ENCODE data around the gene NXPH4.
A peak's percentile ranks its signal among the peaks of the same experiment; 100 is the strongest.

NXPH4 gene

DNA sequence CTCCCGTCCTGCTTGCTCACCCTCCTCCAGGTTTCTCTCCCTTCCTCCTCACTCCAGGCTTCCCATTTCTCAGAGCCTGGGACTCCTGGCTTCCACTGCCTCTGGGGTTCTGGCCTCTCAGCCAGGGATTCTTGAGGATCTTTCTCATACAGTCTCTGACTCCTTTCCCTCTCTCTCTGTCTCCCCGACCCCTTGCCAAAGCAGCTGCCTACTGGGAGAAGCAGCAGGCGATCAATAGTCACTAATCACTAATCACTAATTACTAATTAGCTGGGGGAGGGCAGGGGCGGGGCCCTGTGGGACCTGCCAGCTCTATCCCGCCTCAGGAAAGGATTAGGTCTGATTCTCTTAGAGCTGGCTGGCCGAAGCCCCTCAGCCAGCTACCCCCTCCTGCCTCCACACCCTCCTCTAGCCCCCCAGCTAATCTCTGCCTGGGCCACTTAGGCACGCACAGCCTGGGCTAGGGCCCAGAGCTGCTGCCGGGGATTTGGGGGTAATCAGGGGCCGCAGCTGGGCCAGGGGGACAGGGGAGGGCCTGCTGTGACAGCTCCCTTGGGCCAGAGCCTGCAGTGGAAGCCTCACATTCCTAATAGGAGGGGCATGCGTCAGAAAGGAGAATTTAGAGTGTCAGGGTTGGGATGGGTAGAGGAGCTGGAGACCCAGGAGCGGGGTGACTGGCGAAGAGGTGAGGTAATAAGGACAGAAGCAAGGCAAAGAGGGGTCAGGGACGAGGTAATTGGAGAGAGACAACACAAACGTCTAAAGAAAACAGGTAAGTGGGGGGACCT, 2.8 kb downstream of the NXPH4 start:
- DNase-seq, result peak in 1 of 14 donors; percentile 19

DNA sequence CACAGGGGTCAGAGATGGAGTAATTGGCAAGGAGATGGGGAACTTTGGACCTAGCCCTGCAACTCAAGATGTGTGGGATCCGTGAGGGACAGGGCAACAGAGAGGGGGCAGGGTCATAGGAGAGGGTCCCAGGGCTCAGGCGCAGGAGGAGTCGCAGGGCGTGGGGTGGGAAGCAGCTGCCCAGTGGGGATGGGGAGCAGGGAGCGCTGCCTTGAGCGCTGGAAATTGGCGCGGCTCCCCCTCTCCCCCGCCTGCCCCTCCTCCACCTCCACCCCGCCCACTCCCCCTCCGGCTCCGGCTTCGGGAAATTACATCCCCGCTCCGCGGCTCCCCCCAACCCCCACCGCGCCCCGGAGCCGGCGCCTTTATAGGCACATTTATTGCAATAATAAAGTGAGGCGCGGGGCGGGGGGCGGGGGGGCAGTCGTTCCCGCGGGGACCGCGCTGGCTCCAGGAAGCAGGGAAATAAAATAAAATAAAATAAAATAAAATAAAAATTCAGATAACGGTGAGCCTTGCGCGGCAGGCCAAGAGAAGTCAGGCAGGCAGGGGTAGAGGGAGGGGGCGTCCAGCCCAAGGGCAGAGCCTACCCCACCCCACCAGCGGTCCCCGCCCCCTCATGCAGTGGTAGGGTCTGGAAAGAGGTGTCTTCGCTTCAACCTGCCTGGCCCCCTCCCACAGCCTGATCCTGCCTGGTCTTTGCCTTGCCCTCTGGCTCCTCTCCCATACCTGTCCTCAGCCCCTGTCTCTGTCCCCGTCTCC, 3.6 kb downstream of the NXPH4 start:
- no peak for DNase-seq

DNA sequence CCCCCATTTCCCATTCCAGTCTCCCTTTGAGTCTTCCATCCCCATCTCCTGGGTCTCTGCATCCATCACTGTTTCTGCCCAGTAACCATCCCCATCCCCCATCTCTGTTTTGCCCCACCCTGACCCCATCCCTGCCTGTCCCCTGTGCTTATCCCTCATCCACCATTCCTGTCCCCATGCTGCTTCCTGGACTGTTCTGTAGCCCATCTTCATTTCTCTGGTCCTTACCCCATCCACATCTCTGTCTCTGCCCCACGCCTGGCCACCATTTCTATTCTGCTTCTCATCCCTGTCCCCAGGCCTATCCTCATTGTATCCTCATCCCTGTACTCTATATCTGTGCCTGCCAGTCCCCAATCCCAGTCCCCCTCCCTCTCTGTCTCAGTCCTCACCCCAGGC, 4.2 kb downstream of the NXPH4 start:
- DNase-seq, result peak in 1 of 14 donors; percentile 23

DNA sequence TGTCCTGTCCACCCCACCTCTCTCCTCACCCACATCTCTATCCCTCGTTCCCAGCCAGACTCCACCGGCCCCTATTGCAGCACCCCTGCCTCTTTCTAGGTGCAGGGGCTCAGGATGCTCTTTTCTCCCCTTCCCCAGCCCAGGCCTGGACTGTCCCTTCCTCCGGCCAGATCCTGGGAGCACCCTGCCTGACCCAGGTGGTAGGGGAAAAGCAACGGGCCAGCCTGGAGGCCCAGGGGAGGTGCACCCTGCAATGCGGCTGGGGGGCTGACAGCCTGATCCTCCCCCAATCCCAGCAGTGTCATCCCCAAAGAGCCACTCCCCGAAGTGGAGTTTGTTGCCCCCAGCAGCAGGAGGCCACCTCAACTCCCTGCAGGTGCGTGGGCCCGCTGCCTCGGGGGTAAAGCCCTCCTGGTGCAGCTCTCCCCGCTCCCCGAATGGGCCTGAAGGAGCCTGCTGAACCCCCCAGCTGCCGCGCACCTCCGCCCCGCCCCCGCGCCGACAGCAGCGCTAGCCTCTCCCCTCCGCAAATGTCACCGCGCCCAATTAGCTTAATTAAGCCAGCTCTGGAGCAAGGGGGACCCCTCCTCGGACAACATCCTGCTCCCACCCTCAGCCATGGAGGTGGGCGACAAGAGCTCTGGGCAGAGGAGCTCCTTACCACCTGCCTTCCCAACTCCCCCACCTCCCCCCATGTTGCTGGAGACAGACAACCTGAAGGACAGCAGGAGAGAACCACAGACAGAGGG, 4.7 kb downstream of the NXPH4 start:
- peak in 1 of 14 donors; percentile 12 for DNase-seq

DNA sequence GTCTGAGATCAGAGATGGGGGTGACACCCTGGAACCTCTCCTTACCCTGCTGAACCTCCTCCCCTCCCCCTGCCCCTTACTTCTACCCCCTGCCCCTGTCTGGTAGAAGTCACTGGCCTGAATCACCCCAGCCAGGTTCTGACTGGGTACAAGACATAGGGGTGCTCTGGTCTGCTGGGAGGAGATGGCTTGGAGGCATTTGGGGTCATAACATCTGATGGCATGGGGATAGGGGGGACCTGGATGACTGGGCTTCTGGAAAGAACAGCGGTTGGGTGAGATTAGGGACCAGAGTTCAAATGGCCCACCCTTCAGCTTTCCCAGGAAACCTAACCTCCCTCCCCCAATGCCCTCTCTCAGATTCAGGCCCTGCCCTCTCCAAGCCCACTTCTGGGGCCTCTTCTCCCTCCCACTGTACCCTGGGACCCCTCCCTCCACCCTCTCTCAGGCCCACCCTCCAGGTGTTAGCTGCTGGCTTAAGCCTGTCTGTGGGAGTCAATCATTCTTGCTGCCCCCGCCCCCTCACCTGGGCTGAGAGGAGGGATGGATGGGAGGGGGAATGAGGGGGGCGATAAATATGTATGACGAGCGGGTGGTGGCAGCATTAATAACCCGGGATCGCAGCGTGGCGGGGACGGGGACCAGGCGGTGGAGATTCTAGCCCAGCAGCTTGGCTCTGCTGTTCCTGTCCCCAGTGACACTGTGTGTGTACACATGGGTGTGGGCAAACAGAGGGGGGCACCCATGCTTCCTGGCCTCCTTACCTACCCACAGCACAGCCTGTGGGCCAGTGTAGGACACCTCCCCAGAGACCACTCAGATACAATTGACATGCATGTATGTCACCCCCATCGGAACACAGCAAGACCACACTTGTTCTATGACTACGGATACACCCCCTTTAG, 5.9 kb downstream of the NXPH4 start:
- DNase-seq, result no peak

DNA sequence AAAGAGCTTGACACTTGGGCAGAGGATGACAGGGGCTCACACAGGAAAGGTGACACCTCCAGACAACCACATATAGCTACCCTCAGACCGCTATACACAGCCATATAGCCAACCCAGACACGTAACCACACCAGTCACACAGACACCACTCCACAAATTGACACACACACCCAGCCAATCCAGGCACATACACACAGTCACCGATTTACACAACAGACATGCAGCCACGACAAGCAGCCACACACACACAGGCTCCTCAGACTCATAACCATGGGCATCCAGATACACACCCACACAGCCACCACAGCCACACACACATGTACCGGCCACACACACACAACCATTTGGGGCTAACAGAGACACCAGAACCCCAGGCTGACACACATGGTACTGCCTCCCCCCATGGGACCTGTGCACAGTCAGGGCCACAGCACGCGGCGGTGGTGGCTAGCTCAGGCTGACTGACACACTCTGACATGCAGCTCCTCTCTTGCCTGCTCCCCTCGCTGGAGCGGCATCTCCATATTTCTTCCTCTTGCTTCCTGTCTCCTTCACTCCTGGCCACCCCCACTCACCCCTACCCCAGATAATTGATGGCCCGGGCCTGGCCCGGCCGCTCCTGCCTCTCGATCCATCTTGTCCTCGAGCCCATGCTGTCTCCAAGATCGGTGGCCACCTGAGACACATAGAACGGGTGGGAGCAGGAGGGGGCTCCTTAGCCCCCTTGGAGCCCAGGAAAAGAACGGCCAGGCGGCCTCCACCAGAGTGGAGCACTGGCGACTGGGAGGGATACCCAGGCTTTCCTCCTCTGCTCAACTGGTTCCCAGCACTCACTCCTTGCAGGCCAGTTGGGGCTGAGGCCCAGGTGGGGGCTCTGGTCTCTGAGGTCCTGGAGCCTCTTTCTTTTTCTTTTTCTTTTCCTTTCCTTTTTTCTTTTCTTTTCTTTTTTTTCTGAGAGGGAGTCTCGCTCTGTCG, 6.9 kb downstream of the NXPH4 start:
- no peak for DNase-seq

DNA sequence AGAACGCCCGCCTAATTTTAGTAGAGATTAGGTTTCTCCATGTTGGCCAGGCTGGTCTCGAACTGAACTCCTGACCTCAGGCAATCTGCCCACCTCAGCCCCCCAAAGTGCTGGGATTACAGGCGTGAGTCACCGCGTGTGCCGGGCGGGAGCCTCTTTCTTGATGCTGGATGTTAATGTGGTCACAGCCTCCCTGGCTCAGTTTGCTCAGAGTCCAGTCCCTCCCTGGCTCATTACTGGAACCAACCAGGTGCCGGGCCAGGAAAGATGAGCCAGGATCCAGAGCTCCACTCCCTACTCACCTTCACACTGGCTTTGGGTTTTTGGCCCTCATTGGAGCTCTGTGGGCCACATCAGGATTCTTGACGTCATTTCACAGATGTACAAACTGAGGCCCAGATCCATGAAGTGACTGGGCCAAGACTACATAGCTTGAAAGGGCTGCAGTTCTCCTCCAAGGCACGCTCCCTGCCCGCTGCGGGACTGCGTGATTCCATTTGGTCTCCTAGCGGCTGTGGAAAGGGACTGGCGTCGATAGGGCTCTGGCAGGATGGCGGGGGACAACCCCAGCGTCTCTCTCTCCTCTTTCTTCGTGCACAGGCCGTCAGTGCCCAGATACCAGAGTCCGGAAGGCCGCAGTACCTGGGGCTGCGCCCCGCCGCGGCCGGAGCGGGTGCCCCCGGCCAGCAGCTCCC, 7.8 kb downstream of the NXPH4 start:
- no peak for DNase-seq

DNA sequence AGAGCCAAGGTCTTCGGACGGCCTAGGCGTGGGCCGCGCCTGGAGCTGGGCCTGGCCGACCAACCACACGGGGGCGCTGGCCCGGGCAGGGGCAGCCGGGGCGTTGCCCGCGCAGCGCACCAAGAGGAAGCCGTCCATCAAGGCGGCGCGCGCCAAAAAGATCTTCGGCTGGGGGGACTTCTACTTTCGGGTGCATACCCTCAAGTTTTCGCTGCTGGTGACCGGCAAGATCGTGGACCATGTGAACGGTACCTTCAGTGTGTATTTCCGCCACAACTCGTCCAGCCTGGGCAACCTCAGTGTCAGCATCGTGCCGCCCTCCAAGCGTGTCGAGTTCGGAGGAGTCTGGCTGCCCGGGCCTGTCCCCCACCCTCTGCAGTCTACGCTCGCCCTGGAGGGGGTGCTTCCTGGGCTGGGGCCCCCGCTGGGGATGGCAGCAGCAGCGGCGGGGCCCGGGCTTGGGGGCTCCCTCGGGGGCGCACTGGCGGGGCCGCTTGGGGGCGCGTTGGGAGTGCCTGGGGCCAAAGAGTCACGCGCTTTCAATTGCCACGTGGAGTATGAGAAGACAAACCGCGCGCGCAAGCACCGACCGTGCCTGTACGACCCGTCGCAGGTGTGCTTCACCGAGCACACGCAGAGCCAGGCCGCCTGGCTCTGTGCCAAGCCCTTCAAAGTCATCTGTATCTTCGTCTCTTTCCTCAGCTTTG, 8.5 kb downstream of the NXPH4 start:
- peak in 1 of 14 donors; percentile 17 for DNase-seq

DNA sequence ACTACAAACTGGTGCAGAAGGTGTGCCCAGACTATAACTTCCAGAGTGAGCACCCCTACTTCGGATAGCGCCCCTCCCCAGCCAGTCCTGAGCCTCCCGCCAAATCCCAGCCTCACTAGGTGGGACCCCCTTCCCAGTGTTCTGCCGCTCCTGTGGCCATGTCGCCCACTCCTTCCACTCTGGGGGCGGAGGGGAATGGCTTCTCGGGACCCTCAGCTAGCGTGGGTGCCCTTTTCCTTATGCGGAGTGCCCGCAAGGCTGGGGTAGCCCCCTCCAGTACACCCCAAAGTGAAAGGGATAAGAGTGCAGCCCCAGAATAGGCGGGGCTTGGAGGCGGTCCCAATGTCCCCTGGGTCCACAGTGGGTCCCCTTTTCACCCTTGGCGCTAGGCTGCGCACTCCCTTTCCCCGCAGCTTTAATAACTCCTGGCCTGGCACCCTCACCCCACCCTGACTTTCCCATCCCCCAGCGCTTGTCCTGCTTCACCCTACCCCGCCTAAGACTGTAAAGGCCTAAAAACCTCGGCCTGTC, 9.2 kb downstream of the NXPH4 start:
- no peak for DNase-seq

DNA sequence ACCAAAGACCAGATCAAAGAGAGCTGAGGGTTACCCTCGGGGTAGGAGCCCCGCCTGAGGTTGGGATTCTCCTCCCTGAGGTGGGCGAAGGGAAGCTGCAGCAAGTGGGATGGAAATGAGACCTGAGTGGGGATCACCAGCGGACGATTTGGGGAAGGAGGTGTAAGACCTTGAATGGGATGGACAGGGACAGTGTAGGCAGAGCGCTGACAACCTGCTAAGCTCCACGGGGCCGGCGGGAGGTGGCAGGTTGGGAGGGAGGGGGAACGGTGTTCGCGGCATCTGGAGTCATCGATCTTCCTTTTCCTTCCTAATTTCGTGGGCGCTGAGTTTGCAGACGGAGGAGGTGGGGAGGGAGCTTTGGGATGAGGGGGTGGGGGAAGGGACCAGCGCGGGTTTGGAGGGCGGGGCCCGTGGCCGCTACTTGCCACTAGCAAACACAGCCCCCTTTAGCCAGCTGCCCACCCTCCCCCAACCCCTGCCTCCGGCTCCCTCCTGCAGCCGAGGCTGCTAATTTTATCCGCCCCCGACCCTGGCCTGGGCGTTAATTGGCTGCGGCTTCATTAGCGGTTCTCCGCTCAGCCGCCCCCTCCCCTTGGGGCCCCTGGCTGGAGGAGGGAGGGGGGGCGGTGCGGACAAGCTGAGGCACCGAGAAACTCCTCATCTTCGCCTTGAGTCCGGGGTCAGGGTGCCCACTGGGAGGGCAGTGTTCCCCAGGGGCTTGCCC, 10.2 kb downstream of the NXPH4 start:
- DNase-seq, result no peak

DNA sequence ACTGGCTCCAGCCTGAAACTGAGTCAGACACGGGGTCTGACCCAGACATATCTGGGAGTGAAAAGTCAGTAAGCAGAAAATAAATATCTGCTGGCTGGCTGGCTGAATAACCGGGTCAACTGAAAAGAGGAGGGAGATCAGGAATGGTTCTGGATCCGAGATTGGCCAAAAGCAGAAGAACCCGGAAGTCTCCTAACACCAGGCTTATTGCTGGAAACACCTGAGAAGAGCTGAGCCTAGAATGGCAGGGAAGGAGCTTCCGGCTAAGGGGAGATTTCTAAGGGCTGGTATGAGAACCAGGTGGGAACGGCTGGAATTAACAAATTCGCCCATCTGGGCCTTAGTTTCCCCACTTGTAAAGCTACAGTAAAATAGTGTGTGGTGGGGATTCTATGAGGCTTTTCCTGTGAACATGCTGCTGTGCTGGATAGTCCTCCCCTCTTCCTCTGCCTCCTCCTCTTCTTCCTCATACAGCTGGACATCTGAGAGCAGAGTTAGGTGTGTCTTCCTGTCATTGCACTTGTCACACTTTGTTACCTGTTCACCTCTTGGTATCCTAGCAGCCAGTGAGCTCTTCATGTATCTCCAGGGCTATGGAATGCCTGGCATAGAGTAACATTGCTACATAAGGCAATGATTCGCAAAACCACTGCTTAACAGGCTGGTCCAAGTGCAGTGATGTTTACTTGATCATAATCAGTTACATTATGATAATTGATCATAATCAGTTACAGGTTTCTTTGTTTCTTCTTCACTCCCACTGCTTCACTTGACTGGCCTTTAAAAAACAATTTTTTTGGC, 10.9 kb downstream of the NXPH4 start:
- DNase-seq, result no peak

DNA sequence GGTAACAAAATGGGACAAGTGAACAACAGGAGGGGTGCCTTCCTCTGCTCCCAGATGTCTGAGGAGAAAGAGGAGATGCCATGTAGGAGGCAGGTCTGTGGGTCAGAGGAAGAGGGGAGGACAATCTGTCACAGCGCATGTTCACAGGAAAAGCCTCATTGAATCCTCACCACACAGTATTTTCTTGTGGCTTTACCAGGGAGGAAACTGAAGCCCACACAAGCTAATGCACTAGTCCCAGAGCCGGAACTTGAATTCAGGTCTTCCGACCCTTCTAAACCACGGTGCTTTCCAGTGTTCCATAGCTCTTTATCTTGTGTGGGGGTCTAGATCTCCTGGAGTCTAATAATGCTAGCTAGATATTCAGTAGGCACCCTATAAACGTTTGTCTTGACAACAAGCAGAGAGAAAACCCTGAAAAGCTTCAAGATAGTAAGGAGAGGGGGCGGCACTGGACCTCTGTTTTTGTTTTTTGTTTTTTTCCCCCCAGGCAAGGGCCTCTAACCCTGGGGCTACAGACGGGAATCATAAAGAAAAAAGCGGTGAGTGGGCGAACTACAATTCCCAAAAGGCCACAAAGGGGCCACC, 12.5 kb downstream of the NXPH4 start:
- peak in 1 of 14 donors; percentile 51 for DNase-seq

DNA sequence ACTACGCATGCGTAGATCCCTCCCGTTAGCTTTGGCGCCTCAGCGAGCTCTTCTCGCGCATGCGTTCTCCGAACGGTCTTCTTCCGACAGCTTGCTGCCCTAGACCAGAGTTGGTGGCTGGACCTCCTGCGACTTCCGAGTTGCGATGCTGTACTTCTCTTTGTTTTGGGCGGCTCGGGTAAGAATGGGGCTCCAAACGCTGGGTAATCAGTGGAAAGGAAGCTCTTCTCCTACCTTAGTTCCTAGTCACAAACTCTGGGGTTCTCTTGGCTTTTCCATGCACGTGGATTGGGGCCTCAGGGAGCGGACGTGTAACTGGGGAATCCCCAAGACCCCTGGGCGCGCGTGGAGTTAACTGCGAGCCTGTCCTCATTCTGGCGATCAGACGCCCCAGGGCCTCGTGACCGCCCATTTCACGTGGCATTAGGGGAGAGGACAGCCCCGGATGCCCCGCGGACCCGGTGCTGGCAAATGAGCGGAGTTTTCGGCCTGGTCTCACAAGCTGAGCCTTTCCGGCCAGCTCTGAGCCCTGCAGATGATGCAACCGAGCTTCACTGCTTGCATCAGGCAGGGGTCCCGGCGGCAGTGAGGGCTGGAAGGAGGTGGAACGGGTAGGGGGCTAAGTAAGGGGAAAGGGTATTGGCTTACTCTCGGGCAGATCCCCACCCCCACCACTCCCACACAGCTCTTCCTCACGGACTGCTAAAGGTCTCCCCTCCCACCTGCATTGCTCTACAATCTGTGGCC, 13.2 kb downstream of the NXPH4 start, which contains the start of gene SHMT2:
Gene SHMT2, plus strand, starts transcription at position 78 of the 747 bp plus-strand sequence. Its CDS starts 68 bp downstream, at position 146.
- peak; percentile 45 to 91 (median 82) for DNase-seq

DNA sequence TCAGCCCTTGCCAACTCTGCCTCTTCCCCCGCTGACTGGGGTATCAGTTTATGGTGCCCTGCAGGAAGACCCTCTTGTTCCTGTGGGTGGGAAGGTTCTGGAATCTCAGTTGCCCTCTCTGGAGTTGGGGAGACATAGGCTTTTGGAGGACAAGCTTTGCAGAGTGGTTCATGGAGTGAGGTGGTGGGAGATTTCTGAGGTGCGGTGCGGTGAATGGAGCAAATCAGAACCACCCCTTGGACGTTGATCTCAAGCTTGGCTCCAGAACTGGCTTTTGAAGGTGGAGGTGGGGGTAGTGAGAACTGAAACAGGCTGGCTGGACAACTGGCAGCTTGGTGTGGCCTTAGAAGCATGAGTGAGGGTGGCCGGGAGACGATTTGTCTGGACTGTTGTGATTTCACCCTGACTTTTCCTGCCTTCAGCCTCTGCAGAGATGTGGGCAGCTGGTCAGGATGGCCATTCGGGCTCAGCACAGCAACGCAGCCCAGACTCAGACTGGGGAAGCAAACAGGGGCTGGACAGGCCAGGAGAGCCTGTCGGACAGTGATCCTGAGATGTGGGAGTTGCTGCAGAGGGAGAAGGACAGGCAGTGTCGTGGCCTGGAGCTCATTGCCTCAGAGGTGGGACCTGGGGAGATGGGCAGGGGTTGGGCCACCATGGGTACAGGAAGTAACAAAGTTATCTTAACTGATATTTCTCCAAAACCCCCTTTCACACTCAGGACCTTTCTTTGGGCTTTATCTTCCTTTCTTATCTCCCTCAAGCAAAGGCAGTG, 14.0 kb downstream of the NXPH4 start:
- DNase-seq, result no peak

DNA sequence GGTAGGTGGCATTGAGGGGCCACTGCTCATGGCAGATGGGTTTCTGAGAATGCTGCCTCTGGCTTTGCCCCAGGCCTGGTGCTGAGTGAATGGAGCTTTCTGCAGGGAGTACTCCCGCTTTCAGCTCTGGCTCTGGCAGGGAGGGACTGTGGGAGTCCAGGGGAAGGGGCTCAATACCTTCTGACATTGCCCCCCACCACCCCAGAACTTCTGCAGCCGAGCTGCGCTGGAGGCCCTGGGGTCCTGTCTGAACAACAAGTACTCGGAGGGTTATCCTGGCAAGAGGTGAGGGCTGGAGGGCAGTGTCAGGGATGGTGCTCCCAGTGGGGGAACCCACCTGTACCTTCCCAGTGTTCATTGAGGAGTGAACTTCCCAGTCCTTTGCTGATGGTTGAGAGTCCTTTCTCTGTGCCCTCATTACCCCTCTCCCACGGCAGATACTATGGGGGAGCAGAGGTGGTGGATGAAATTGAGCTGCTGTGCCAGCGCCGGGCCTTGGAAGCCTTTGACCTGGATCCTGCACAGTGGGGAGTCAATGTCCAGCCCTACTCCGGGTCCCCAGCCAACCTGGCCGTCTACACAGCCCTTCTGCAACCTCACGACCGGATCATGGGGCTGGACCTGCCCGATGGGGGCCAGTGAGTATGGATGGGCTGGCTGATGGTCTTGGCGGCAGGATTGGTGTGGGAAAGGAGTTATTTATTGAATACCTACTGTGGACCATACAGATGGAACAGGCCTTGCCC, 14.9 kb downstream of the NXPH4 start:
- DNase-seq, result no peak

All from C1 segment of cervical spinal cord (tissue), 14 donors.